Body of pancreas (tissue), 4 donors: ENCODE data around the gene PRUNE2. TPM values are rescaled to one million over a fixed set of nuclear protein-coding genes. Genes with fewer than 3 reads are reported as not detected.

ENCODE experiments used
- ATAC-seq: fragments of 150-250 bp; one replicate; pipeline ENCODE4 v1.9.1; 2016
- DNase-seq, 4 donors: peaks; one replicate each; pipeline ENCODE4 v3.0.0-alpha.2; 2019
- H3K27ac ChIP-seq, 4 donors: fragments of 200-600 bp; sonication (generic); 1 replicate in 3 of 4; 2 replicates in 1 of 4; pipeline versions ENCODE4 v1.5.1 to v1.6.1; 2016 to 2019; ENCODE audit warnings: mild to moderate bottlenecking in 1 of 4, mixed read lengths in 1 of 4, moderate library complexity in 1 of 4
- H3K27me3 ChIP-seq, 2 donors: fragments of 200-600 bp; sonication (generic); one replicate each; pipeline ENCODE4 v1.6.0; 2016; ENCODE audit warnings: mild to moderate bottlenecking in 1 of 2
- H3K36me3 ChIP-seq, 2 donors: fragments of 200-600 bp; sonication (generic); replicated peaks in 1 of 2; 2 replicates each; pipeline ENCODE4 v1.5.1; 2016; ENCODE audit warnings: low read depth in 2 of 2; ENCODE audit not compliant: insufficient read depth in 1 of 2
- H3K4me1 ChIP-seq: fragments of 200-600 bp; sonication (generic); one replicate; pipeline ENCODE4 v1.6.0; 2016
- H3K4me3 ChIP-seq, 2 donors: fragments of 200-600 bp; sonication (generic); 1 replicate in 1 of 2; 2 replicates in 1 of 2; pipeline ENCODE4 v1.5.1; 2016 to 2019
- H3K9me3 ChIP-seq, 3 donors: fragments of 200-600 bp; sonication (generic); 1 replicate in 2 of 3; 2 replicates in 1 of 3; pipeline ENCODE4 v1.5.1; 2016
- POLR2A ChIP-seq, 3 donors: fragments of 450-650 bp; IDR thresholded peaks; one replicate each; pipeline ENCODE4 v1.6.1; 2016; ENCODE audit warnings: antibody characterized with exemption in 3 of 3, mild to moderate bottlenecking in 2 of 3
- WGBS, 2 donors: methylation state at CpG; one replicate each; pipeline ENCODE4 v1.1.5; 2017; 5-methylcytosine and 5-hydroxymethylcytosine counted together
- intact Hi-C: fragments of 100-400 bp; cut with DNase I; formaldehyde crosslinking; loops from one replicate; pipeline ENCODE4 v1.15.1; 2023
- small RNA-seq: library from RNA; depleted of rRNA; stranded (forward); fragments of <200 nt; gene quantifications from one replicate; pipeline ENCODE3, GENCODE V24; 2016
- total RNA-seq, 2 donors: library from RNA; depleted of rRNA; stranded (reverse); fragments of >200 nt; gene quantifications; one replicate each; pipeline ENCODE4 v1.1.0, GENCODE V29; 2016
- TF ChIP-seq, protein P1 (sequence below), 7 experiments: fragments of 450-650 bp in 4 of 7; fragments of 200-600 bp in 3 of 7; sonication (generic) in 3 of 7; IDR thresholded peaks; one replicate each; pipeline ENCODE4 v1.5.1; 2016 to 2019; ENCODE audit warnings: antibody characterized with exemption in 7 of 7

PRUNE2 gene
- total RNA-seq, 2 donors from 2014 or later = 3.9 to 15.2 TPM

DNA sequence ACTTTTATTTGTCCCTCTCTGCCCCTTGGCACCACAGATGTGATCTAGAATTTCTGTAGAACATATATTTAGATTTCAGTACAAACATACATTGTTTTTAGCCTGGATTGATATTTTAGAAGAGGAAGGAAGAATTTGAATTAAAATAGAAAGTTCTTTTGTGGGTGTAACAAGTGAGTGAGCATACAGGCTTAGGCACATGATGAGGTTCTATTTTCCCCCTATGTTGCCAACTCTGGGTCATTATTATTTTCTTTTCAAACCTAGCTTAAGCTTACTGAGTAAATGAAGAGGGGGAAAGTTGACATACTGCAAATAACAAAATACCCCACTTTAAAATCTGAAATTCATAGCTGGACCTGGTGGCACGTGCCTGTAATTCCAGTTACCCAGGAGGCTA, 344.0 kb downstream of the PRUNE2 start:
- H3K27me3 ChIP-seq = no peaks in the 10 kb centered on the region
- H3K9me3 ChIP-seq = no peaks in the 10 kb centered on the region
- DNase-seq (no peak), ATAC-seq (no peak)
- peaks cover 5% of the 10 kb centered on the region for H3K4me1 ChIP-seq
- H3K27ac ChIP-seq = peak overlapping the region in 1 of 4 donors; percentile 49
- intact Hi-C loops = no loop called here
- no peak overlapping the region for H3K4me3 ChIP-seq
- no peak for TF ChIP-seq POLR2A (IDR thresholded peaks at IDR 0.05)
- TF ChIP-seq, protein P1, sequence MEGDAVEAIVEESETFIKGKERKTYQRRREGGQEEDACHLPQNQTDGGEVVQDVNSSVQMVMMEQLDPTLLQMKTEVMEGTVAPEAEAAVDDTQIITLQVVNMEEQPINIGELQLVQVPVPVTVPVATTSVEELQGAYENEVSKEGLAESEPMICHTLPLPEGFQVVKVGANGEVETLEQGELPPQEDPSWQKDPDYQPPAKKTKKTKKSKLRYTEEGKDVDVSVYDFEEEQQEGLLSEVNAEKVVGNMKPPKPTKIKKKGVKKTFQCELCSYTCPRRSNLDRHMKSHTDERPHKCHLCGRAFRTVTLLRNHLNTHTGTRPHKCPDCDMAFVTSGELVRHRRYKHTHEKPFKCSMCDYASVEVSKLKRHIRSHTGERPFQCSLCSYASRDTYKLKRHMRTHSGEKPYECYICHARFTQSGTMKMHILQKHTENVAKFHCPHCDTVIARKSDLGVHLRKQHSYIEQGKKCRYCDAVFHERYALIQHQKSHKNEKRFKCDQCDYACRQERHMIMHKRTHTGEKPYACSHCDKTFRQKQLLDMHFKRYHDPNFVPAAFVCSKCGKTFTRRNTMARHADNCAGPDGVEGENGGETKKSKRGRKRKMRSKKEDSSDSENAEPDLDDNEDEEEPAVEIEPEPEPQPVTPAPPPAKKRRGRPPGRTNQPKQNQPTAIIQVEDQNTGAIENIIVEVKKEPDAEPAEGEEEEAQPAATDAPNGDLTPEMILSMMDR (IDR thresholded peaks at IDR 0.05) = no peak
- H3K36me3 ChIP-seq = no peaks in the 10 kb centered on the region
- 85 to 90% methylated on average over 1 of the region's 1 CpG for WGBS, 2 donors

Small RNA genes lying within 50 kb of the gene (small RNA-seq; reads per million reads assigned to genes)
- gene AL359314.1 = not detected

Other genes with a start within 250 kb of the PRUNE2 start
- not detected for gene PCA3, start 141.7 kb downstream of the PRUNE2 start, total RNA-seq
- gene FOXB2, start 113.5 kb upstream of the PRUNE2 start, total RNA-seq = not detected